Panc1 (cell line): ENCODE data around the gene NDUFS7. TPM values are rescaled to one million over a fixed set of nuclear protein-coding genes. Genes with fewer than 3 reads are reported as not detected.

Experiments used
- ATAC-seq: fragments of 200-7000 bp; cut with Tn5 transposase; 2 replicates; pipeline ENCODE4 v1.9.1; 2020; ENCODE audit warnings: mild to moderate bottlenecking, moderate library complexity
- BruUV-seq: library from RNA; stranded (reverse); fragments of 400-500 nt; replicated peaks from 2 replicates; lab custom pipeline; 2021; lab: Mats Ljungman, UMichigan
- CTCF ChIA-PET: fragments of 300-600 bp; sonication (Branson Sonifier 250); formaldehyde crosslinking; loops from one replicate; lab custom pipeline; 2022; ENCODE audit warnings: antibody characterized with exemption; lab: Charles Lee
- POLR2A ChIA-PET: fragments of 300-600 bp; sonication (Branson Sonifier 250); formaldehyde crosslinking; loops from one replicate; lab custom pipeline; 2022; ENCODE audit warnings: antibody characterized with exemption; lab: Charles Lee
- DNase-seq: peaks from one replicate; pipeline ENCODE4 v3.0.0-alpha.2; 2010; ENCODE audit warnings: low read depth, low spot score
- H3K27ac ChIP-seq: 2 replicates; pipeline ENCODE4 v1.5.1; 2011; ENCODE audit warnings: mild to moderate bottlenecking, low read length, inconsistent platforms
- H3K27me3 ChIP-seq: fragments of 200-500 bp; sonication (Bioruptor generic); 2 replicates; pipeline ENCODE4 v1.6.0; 2014; ENCODE audit warnings: low read length, inconsistent platforms; ENCODE audit not compliant: control insufficient read depth, insufficient read depth
- H3K36me3 ChIP-seq: fragments of 200-500 bp; sonication (Bioruptor generic); 2 replicates; pipeline ENCODE4 v1.5.1; 2014; ENCODE audit warnings: inconsistent platforms, mild to moderate bottlenecking, low read length, moderate library complexity; ENCODE audit not compliant: control insufficient read depth, insufficient read depth
- H3K4me1 ChIP-seq: 2 replicates; pipeline ENCODE4 v1.5.1; 2011; ENCODE audit warnings: inconsistent platforms, mild to moderate bottlenecking, low read length, moderate library complexity; ENCODE audit not compliant: control insufficient read depth, insufficient read depth
- H3K4me3 ChIP-seq, 2 experiments: 2 replicates each; pipeline ENCODE4 v1.5.1; 2011 to 2012; ENCODE audit warnings: low read depth in 2 of 2, low read length in 2 of 2, mild to moderate bottlenecking in 2 of 2, inconsistent platforms in 1 of 2, moderate library complexity in 1 of 2
- H3K9me3 ChIP-seq: fragments of 200-500 bp; sonication (Bioruptor generic); 2 replicates; pipeline ENCODE4 v1.5.1; 2014; ENCODE audit warnings: low read depth, mild to moderate bottlenecking, inconsistent platforms, low read length, moderate library complexity; ENCODE audit not compliant: control insufficient read depth, insufficient read depth
- POLR2AphosphoS5 ChIP-seq: IDR thresholded peaks from 2 replicates; pipeline ENCODE4 v1.6.1; 2012; ENCODE audit warnings: mild to moderate bottlenecking, low read depth, low read length, moderate library complexity
- SIN3A ChIP-seq: IDR thresholded peaks from 2 replicates; pipeline ENCODE4 v1.6.1; 2012; ENCODE audit warnings: low read depth, mild to moderate bottlenecking, low read length, moderate library complexity, borderline replicate concordance; ENCODE audit not compliant: insufficient read depth
- TCF7L2 ChIP-seq: IDR thresholded peaks from 2 replicates; pipeline ENCODE4 v1.6.1; 2011; ENCODE audit warnings: mild to moderate bottlenecking, low read depth, low read length, inconsistent platforms
- in situ Hi-C: cut with HindIII; loops from 2 replicates; pipeline ENCODE4 v1.10.0; 2016; ENCODE audit warnings: low sequenced_read_pairs, low pct_unique_long_range_greater_than_20kb
- intact Hi-C: fragments of 100-400 bp; cut with micrococcal nuclease; formaldehyde crosslinking; loops from one replicate; pipeline ENCODE4 v1.10.0; 2022; ENCODE audit not compliant: unreplicated experiment
- total RNA-seq: library from RNA; stranded (reverse); gene quantifications from one replicate; pipeline ENCODE4 v1.2.1, GENCODE V29; 2021; ENCODE audit not compliant: unreplicated experiment
- TF ChIP-seq, protein P1 (sequence below), 2 experiments: IDR thresholded peaks; 2 replicates each; pipeline ENCODE4 v1.6.1; 2011 to 2012; ENCODE audit warnings: low read depth in 2 of 2, control low read depth in 1 of 2, low read length in 1 of 2, mild to moderate bottlenecking in 1 of 2, moderate library complexity in 1 of 2; ENCODE audit not compliant: insufficient read depth in 1 of 2
- TF ChIP-seq, protein P2 (sequence below): fragments of 450-650 bp; IDR thresholded peaks from 2 replicates; pipeline ENCODE4 v1.5.1; 2017; ENCODE audit warnings: mild to moderate bottlenecking

NDUFS7 gene
- total RNA-seq, 1 experiment from 2014 or later: 73.0 TPM

DNA sequence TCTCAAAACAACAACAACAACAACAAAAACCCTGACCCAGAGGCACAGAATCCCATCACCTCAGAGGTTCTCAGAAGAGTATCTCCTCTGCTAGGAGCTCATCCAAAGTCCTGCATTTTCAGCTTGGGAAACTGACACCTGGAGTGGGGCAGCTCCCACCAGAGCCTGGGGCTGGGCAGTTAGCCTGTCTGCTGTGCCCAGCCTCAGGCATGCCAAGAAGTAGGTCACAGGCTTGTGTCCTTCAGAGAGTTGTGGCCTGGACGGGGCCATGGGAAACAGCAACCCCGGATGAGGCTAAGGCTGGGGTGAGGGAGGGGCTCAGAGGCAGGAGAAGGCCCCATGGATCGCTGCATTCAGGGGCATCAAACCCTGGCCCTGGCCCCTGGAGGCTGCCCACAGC, 2.1 kb downstream of the NDUFS7 start:
- Histone ChIP-seq H3K9me3 (no peaks in the 10 kb centered on the region), H3K4me3 (no peak overlapping the region), H3K27me3 (no peaks in the 10 kb centered on the region), H3K36me3 (peaks cover 4% of the 10 kb centered on the region; the same call in 1 of the 2 replicates), H3K4me1 (no peaks in the 10 kb centered on the region), H3K27ac (no peak overlapping the region)
- no peak for DNase-seq
- ATAC-seq: no peak
- ChIA-PET POLR2A (no interaction called here), CTCF (interaction anchor here (0.6 kb wide), 1 partner anchor 119 kb away, joined by 4 read pairs; no protein-coding TSS in a partner anchor)
- intact Hi-C loops (no loop called here), in situ Hi-C loops (no loop called here)
- BruUV-seq: no TSS peak
- TF ChIP-seq, protein P1, sequence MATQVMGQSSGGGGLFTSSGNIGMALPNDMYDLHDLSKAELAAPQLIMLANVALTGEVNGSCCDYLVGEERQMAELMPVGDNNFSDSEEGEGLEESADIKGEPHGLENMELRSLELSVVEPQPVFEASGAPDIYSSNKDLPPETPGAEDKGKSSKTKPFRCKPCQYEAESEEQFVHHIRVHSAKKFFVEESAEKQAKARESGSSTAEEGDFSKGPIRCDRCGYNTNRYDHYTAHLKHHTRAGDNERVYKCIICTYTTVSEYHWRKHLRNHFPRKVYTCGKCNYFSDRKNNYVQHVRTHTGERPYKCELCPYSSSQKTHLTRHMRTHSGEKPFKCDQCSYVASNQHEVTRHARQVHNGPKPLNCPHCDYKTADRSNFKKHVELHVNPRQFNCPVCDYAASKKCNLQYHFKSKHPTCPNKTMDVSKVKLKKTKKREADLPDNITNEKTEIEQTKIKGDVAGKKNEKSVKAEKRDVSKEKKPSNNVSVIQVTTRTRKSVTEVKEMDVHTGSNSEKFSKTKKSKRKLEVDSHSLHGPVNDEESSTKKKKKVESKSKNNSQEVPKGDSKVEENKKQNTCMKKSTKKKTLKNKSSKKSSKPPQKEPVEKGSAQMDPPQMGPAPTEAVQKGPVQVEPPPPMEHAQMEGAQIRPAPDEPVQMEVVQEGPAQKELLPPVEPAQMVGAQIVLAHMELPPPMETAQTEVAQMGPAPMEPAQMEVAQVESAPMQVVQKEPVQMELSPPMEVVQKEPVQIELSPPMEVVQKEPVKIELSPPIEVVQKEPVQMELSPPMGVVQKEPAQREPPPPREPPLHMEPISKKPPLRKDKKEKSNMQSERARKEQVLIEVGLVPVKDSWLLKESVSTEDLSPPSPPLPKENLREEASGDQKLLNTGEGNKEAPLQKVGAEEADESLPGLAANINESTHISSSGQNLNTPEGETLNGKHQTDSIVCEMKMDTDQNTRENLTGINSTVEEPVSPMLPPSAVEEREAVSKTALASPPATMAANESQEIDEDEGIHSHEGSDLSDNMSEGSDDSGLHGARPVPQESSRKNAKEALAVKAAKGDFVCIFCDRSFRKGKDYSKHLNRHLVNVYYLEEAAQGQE (IDR thresholded peaks at IDR 0.05; ENCODE audit: insufficient read depth in 1 of 2, low read depth in 2 of 2, low read length in 1 of 2): no peak
- TF ChIP-seq POLR2AphosphoS5 (no peak), TCF7L2 (no peak), SIN3A (no peak)
- TF ChIP-seq, protein P2, sequence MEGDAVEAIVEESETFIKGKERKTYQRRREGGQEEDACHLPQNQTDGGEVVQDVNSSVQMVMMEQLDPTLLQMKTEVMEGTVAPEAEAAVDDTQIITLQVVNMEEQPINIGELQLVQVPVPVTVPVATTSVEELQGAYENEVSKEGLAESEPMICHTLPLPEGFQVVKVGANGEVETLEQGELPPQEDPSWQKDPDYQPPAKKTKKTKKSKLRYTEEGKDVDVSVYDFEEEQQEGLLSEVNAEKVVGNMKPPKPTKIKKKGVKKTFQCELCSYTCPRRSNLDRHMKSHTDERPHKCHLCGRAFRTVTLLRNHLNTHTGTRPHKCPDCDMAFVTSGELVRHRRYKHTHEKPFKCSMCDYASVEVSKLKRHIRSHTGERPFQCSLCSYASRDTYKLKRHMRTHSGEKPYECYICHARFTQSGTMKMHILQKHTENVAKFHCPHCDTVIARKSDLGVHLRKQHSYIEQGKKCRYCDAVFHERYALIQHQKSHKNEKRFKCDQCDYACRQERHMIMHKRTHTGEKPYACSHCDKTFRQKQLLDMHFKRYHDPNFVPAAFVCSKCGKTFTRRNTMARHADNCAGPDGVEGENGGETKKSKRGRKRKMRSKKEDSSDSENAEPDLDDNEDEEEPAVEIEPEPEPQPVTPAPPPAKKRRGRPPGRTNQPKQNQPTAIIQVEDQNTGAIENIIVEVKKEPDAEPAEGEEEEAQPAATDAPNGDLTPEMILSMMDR: no peak

DNA sequence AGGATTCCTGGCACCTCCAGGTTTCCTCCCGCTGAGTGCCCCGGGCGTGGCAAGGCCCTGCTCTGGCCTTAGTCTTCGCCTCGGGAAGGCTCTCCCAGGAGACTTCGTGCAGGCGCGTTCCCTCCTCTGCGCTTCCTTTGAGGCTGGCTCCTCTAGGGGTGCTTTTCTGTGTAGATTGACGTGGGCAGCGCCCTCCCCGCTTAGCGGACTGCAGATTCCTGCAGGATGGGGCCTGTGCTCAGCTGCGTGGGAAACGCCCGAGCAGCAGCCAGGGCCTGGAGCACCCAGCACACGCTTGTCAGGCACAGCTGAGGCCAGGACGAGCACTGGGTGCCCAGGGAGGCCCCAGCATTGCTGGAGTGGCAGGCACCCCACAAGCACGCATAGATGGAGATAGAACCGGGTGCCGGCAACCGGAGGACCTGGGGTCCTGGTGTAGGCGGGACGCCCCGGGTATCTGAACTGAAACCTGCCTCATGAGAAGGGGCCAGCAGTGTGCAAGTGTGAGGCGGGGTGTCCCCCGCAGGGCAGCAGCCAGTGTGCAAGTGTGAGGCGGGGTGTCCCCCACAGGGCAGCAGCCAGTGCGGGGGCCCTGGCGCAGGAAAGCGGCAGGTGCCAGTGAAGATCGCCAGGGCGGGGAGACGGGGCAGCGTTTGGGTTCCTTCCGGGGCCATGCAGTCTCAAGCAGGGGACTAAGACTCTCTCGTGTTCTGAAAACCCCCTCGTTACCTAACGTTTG, 3.4 kb downstream of the NDUFS7 start:
- CTCF ChIA-PET: no interaction called here
- H3K36me3 ChIP-seq: peaks cover 4% of the 10 kb centered on the region; the same call in 1 of the 2 replicates
- H3K9me3 ChIP-seq: no peaks in the 10 kb centered on the region
- intact Hi-C loops: no loop called here
- H3K4me1 ChIP-seq: no peaks in the 10 kb centered on the region
- no peaks in the 10 kb centered on the region for H3K27me3 ChIP-seq
- in situ Hi-C loops: no loop called here
- H3K4me3 ChIP-seq: no peak overlapping the region
- POLR2A ChIA-PET: no interaction called here
- BruUV-seq: no TSS peak
- H3K27ac ChIP-seq: no peak overlapping the region
- ATAC-seq (no peak), DNase-seq (no peak)
- TF ChIP-seq POLR2AphosphoS5 (no peak), TCF7L2 (no peak), SIN3A (no peak)
- TF ChIP-seq, protein P1 (IDR thresholded peaks at IDR 0.05; ENCODE audit: insufficient read depth in 1 of 2, low read depth in 2 of 2, low read length in 1 of 2): no peak
- TF ChIP-seq, protein P2: no peak
